Mucosa of descending colon (tissue), 3 donors: ENCODE measurements around the gene TOM1L1. TPM values are rescaled to one million over a fixed set of nuclear protein-coding genes. Genes with fewer than 3 reads are reported as not detected.

Experiments
- ATAC-seq: fragments of 200-7000 bp; cut with Tn5 transposase; one replicate; pipeline ENCODE4 v1.9.1; 2020; ENCODE audit warnings: mild to moderate bottlenecking, moderate library complexity
- DNase-seq, 3 donors: peaks; one replicate each; pipeline ENCODE4 v3.0.0-alpha.2; 2020
- H3K36me3 ChIP-seq: fragments of 200-600 bp; one replicate; pipeline ENCODE4 v1.8.0; 2021; ENCODE audit warnings: low read depth, mild to moderate bottlenecking
- H3K4me1 ChIP-seq: fragments of 200-600 bp; one replicate; pipeline ENCODE4 v1.8.0; 2021; ENCODE audit warnings: low read depth, mild to moderate bottlenecking
- H3K4me3 ChIP-seq: fragments of 200-600 bp; one replicate; pipeline ENCODE4 v1.8.0; 2021; ENCODE audit warnings: mild to moderate bottlenecking
- H3K9me3 ChIP-seq: fragments of 200-600 bp; one replicate; pipeline ENCODE4 v1.8.0; 2021; ENCODE audit warnings: mild to moderate bottlenecking
- CTCF ChIP-seq: fragments of 200-600 bp; IDR thresholded peaks from one replicate; pipeline ENCODE4 v1.8.0; 2022; ENCODE audit warnings: antibody characterized with exemption, mild to moderate bottlenecking
- intact Hi-C, 2 donors: fragments of 100-400 bp; cut with DNase I in 1 of 2; cut with micrococcal nuclease in 1 of 2; formaldehyde crosslinking; loops; one replicate each; pipeline versions ENCODE4 v1.11.0 to v1.11.1; 2022; cut with DNase I, micrococcal nuclease
- total RNA-seq, 3 donors: library from RNA; stranded (reverse); fragmentation: NEBNext Ultra II Directional in 2 of 3; extraction: Animal tissue kit (Norgen Biotek cat#: 25700) in 2 of 3; gene quantifications; one replicate each; pipeline versions ENCODE4 v1.2.1 to v1.2.4, GENCODE V29; 2021 to 2023
- donor health status: DM: no; HTN: no; CAD: no; lungs with moderate emphysema.
- donor health status: DM: no; HTN: no; CAD: no.
- donor health status: DM: no; HTN: yes; CAD: no.

The TOM1L1 gene
- total RNA-seq, 3 donors from 2014 or later, result 37.3 to 68.7 (median 49.8) TPM

- ATAC-seq (no peak), DNase-seq (no peak)
- Histone ChIP-seq H3K4me1 (peaks cover 12% of the 10 kb centered on the region), H3K9me3 (no peaks in the 10 kb centered on the region), H3K36me3 (no peaks in the 10 kb centered on the region), H3K4me3 (no peak overlapping the region)
- intact Hi-C loops, result no loop called here
- no peak for TF ChIP-seq CTCF
These were observed 36.8 kb downstream of the TOM1L1 start for GRCh38 chr17:54937426-54937825.

- intact Hi-C loops, result no loop called here
- TF ChIP-seq CTCF, result no peak
- no peak overlapping the region for H3K4me3 ChIP-seq
- H3K36me3 ChIP-seq, result no peaks in the 10 kb centered on the region
- H3K4me1 ChIP-seq, result no peaks in the 10 kb centered on the region
- no peak for DNase-seq
- no peaks in the 10 kb centered on the region for H3K9me3 ChIP-seq
- ATAC-seq, result no peak
These were observed 40.6 kb downstream of the TOM1L1 start for GRCh38 chr17:54941285-54941684.

GRCh38 chr17:54944796-54945195, 44.1 kb downstream of the TOM1L1 start:
- ATAC-seq (no peak), DNase-seq (no peak)
- no peaks in the 10 kb centered on the region for H3K36me3 ChIP-seq
- no peak for TF ChIP-seq CTCF
- H3K4me3 ChIP-seq, result no peak overlapping the region
- H3K4me1 ChIP-seq, result no peaks in the 10 kb centered on the region
- intact Hi-C loops, result no loop called here
- H3K9me3 ChIP-seq, result no peaks in the 10 kb centered on the region

GRCh38 chr17:54945231-54945630, 44.6 kb downstream of the TOM1L1 start:
- no peak for TF ChIP-seq CTCF
- H3K9me3 ChIP-seq, result no peaks in the 10 kb centered on the region
- intact Hi-C loops, result no loop called here
- ATAC-seq (no peak), DNase-seq (no peak)
- no peak overlapping the region for H3K4me3 ChIP-seq
- no peaks in the 10 kb centered on the region for H3K4me1 ChIP-seq
- no peaks in the 10 kb centered on the region for H3K36me3 ChIP-seq

- H3K4me1 ChIP-seq, result no peaks in the 10 kb centered on the region
- ATAC-seq, result no peak
These were observed 45.0 kb downstream of the TOM1L1 start for GRCh38 chr17:54945671-54946070.

More at GRCh38 chr17:54945671-54946070, 45.0 kb downstream of the TOM1L1 start:
- no peak for DNase-seq
- Histone ChIP-seq H3K4me3 (no peak overlapping the region), H3K9me3 (no peaks in the 10 kb centered on the region), H3K36me3 (no peaks in the 10 kb centered on the region)
- intact Hi-C loops, result no loop called here
- TF ChIP-seq CTCF, result no peak
